Measurements from ENCODE around the gene LCE1D. TPM values are rescaled to one million over a fixed set of nuclear protein-coding genes. Genes with fewer than 3 reads are reported as not detected.

LCE1D gene
- total and polyA plus RNA-seq, 2 of the 13 experiments (the other 11 are each of a cell fraction or from before 2014, with no cell fraction given) = not detected

GRCh38 chr1:152811671-152812070, 15.2 kb downstream of the LCE1D start, which contains the start of gene LCE1B:
Gene LCE1B (plus strand): TSS chr1:152811971. CDS start chr1:152812447, 476 bp downstream.
- Histone ChIP-seq H3K27ac (ENCODE audit: extremely low read length, insufficient read depth, low read length) (no peak within 1 kb of the TSS), H3K9me3 (ENCODE audit: low read length) (no peaks in the 10 kb centered on the region), H3K9ac (ENCODE audit: insufficient read depth, low read depth, low read length) (no peak within 1 kb of the TSS), H3K79me2 (ENCODE audit: insufficient read depth, low read length) (no peaks in the 10 kb centered on the region), H3K4me1 (ENCODE audit: insufficient read depth, low read length) (no peaks in the 10 kb centered on the region), H3K36me3 (replicated peaks in 1 of 2; ENCODE audit: control insufficient read depth in 1 of 2, insufficient read depth in 2 of 2, low read length in 2 of 2) (no peaks in the 10 kb centered on the region), H3K27me3 (ENCODE audit: control insufficient read depth in 1 of 2, insufficient read depth in 2 of 2, low read length in 2 of 2) (no peaks in the 10 kb centered on the region; a peak in 1 of 5 replicates), H2AFZ (ENCODE audit: low read length) (no peak within 1 kb of the TSS), H3K4me2 (ENCODE audit: low read depth, low read length) (no peak within 1 kb of the TSS), H3K4me3 (replicated peaks in 1 of 3; ENCODE audit: insufficient read depth in 1 of 3, low read depth in 2 of 3, low read length in 3 of 3) (no peak within 1 kb of the TSS), H4K20me1 (ENCODE audit: insufficient read depth, low read length) (no peaks in the 10 kb centered on the region)
- 63% methylated on average over 2 of the region's 2 CpGs for WGBS (ENCODE audit: low lambda C conversion rate)
- FAIRE-seq (no peak), DNase-seq (ENCODE audit: low spot score) (no peak), ATAC-seq (no peak)
- no TSS peak for BruUV-seq (replicated peaks)
- POLR2A ChIA-PET = no interaction called here
- TF ChIP-seq POGZ (CRISPR knock-in tag; IDR thresholded peaks at IDR 0.05) = no peak
- no peak for TF ChIP-seq KIAA2018 (CRISPR knock-in tag; IDR thresholded peaks at IDR 0.05; ENCODE audit: borderline replicate concordance)
- no peak for TF ChIP-seq ZNF782 (CRISPR knock-in tag; IDR thresholded peaks at IDR 0.05; ENCODE audit: borderline replicate concordance)
- TF ChIP-seq RORA (CRISPR knock-in tag; IDR thresholded peaks at IDR 0.05) = no peak
- intact Hi-C loops (cut with micrococcal nuclease; ENCODE audit: unreplicated experiment) (no loop called here), in situ Hi-C loops (cut with HindIII; ENCODE audit: extremely low pct_ligation_motif_present, low pct_unique_long_range_greater_than_20kb) (no loop called here)
- CTCF ChIA-PET (ENCODE audit: low intra/inter-chr PET ratio, low total read pairs) = no interaction called here

Measured in HepG2 (cell line).